SU-DHL-6 (cell line): ENCODE data around the gene PTPN14.

Experiments used
- CTCF ChIP-seq: fragments of 200-600 bp; sonication (generic); IDR thresholded peaks from one replicate; pipeline ENCODE4 v1.5.1; 2017; ENCODE audit warnings: antibody characterized with exemption, mild to moderate bottlenecking, low read length, moderate library complexity; ENCODE audit not compliant: insufficient read depth, poor library complexity, severe bottlenecking
- EZH2phosphoT487 ChIP-seq: fragments of 200-600 bp; sonication (generic), shearing (Covaris generic); conservative IDR thresholded peaks from 2 replicates; pipeline ENCODE4 v1.6.1; 2018; ENCODE audit warnings: mild to moderate bottlenecking, antibody characterized with exemption, low read length, moderate library complexity, mixed read lengths

- TF ChIP-seq CTCF, result no peak
- no peak for TF ChIP-seq EZH2phosphoT487
Measured at GRCh38 chr1:214385428-214385827, 166.0 kb downstream of the PTPN14 start.
